ENCODE results near the gene SPATC1L. TPM values are rescaled to one million over a fixed set of nuclear protein-coding genes. Genes with fewer than 3 reads are reported as not detected.

SPATC1L gene
- total RNA-seq, 2 experiments from 2014 or later, result 23.2 to 24.2 TPM

DNA sequence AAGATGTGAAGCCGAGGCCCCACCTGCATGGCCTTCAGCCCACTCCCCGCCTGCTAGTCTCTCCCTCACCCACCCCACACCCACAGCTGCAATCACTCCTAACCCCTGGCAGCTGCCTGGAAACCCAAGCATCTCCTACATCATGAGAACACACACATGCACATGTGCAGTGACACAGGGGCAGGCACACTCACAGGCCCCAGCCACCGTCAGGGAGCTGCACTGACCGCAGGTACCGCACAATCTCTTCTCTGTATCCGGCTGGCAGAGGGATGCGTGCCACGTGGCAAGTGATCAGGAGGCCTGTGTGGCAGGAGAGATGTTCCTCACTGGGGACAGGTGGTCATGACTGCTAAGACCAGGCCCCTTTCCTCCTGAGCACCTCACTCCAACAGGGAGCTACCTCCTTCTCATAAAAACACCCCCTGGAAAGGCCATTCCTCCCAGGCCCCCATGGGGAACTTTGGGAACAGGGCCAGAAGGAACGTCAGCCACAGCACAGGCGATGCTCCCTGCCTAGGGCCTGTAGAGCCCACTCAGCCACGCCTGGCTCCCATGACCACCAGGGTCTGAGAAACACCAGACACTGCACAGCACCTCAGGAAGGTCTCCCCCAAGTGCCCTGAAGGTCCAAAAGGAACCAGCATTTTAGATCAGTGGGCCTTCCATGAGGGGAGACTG is 38.3 kb upstream of the SPATC1L start:
- H3K27ac Mint-ChIP-seq, result no peak overlapping the region
- TF ChIP-seq, protein P1, sequence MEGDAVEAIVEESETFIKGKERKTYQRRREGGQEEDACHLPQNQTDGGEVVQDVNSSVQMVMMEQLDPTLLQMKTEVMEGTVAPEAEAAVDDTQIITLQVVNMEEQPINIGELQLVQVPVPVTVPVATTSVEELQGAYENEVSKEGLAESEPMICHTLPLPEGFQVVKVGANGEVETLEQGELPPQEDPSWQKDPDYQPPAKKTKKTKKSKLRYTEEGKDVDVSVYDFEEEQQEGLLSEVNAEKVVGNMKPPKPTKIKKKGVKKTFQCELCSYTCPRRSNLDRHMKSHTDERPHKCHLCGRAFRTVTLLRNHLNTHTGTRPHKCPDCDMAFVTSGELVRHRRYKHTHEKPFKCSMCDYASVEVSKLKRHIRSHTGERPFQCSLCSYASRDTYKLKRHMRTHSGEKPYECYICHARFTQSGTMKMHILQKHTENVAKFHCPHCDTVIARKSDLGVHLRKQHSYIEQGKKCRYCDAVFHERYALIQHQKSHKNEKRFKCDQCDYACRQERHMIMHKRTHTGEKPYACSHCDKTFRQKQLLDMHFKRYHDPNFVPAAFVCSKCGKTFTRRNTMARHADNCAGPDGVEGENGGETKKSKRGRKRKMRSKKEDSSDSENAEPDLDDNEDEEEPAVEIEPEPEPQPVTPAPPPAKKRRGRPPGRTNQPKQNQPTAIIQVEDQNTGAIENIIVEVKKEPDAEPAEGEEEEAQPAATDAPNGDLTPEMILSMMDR (IDR thresholded peaks at IDR 0.05), result no peak
- no peak overlapping the region for H3K4me3 Mint-ChIP-seq
- no peak for ATAC-seq
- ChIA-PET POLR2A (no interaction called here), CTCF (no interaction called here)
- no peaks in the 10 kb centered on the region for H3K27me3 Mint-ChIP-seq
- H3K36me3 Mint-ChIP-seq (ENCODE audit: low read depth), result no peaks in the 10 kb centered on the region
- DNase-seq, result no peak
- H3K9me3 Mint-ChIP-seq, result no peaks in the 10 kb centered on the region
- intact Hi-C loops (cut with micrococcal nuclease), result no loop called here
- peaks cover 18% of the 10 kb centered on the region for H3K4me1 Mint-ChIP-seq (ENCODE audit: low read depth)

DNA sequence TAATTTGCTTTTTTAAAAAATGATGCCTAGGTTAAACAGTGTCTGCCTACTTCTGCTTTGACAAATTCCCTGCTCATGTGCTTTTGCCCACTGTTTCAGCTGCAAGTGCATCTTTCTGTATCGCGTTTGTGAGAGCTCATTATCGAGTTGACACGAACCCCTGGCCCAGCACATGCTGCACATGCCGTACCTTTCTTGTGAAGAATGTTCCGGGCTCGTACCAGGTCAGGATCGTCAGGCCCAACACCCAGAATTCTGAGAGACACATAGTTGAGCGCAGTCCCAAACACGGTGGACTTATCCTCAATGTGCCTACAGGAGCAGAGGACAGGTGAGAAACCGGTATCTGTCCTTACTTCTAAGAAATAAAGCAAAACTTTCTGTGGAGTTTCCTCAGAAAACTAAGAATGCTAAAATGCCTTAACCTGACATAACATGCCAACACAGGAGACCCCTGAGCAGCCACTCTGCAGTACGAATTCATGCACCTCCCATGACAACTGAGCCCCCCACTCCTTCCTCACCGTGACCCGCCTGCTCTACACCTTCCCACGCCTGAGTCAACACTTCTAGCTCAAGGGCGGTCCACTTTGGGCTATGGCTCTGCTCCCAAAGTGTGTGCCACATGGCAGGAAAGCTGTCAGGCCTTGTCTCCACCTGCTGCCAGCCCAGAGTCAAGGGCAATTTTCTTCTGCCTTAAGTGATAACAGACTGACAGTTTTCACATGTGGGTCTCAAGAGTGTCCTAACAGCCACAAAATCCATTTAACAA is 37.6 kb upstream of the SPATC1L start:
- ChIA-PET POLR2A (interaction anchor here (0.6 kb wide), 1 partner anchor 79 kb away, joined by 3 read pairs; no protein-coding TSS in a partner anchor), CTCF (no interaction called here)
- Mint-ChIP-seq H3K27ac (no peak overlapping the region), H3K36me3 (ENCODE audit: low read depth) (no peaks in the 10 kb centered on the region), H3K9me3 (no peaks in the 10 kb centered on the region), H3K27me3 (no peaks in the 10 kb centered on the region), H3K4me3 (no peak overlapping the region), H3K4me1 (ENCODE audit: low read depth) (peaks cover 10% of the 10 kb centered on the region)
- ATAC-seq, result no peak
- intact Hi-C loops (cut with micrococcal nuclease), result no loop called here
- no peak for DNase-seq
- TF ChIP-seq, protein P1 (IDR thresholded peaks at IDR 0.05), result no peak

GRCh38 chr21:46220847-46221246 is 36.6 kb upstream of the SPATC1L start:
- no peaks in the 10 kb centered on the region for H3K36me3 Mint-ChIP-seq (ENCODE audit: low read depth)
- TF ChIP-seq, protein P1 (IDR thresholded peaks at IDR 0.05), result no peak
- H3K4me3 Mint-ChIP-seq, result no peak overlapping the region
- ChIA-PET POLR2A (no interaction called here), CTCF (no interaction called here)
- peaks cover 3% of the 10 kb centered on the region for H3K4me1 Mint-ChIP-seq (ENCODE audit: low read depth)
- intact Hi-C loops (cut with micrococcal nuclease), result no loop called here
- DNase-seq, result no peak
- H3K27me3 Mint-ChIP-seq, result no peaks in the 10 kb centered on the region
- no peaks in the 10 kb centered on the region for H3K9me3 Mint-ChIP-seq
- no peak overlapping the region for H3K27ac Mint-ChIP-seq
- no peak for ATAC-seq

GRCh38 chr21:46220275-46220810 is 36.1 kb upstream of the SPATC1L start:
- TF ChIP-seq, protein P1 (IDR thresholded peaks at IDR 0.05), result no peak
- H3K4me3 Mint-ChIP-seq, result no peak overlapping the region
- intact Hi-C loops (cut with micrococcal nuclease), result no loop called here
- no peak for ATAC-seq
- ChIA-PET CTCF (no interaction called here), POLR2A (interaction anchor here (1.5 kb wide), 1 partner anchor 9 kb away, joined by 3 read pairs; the partner anchor contains the start of gene LSS)
- no peak for DNase-seq
- no peaks in the 10 kb centered on the region for H3K4me1 Mint-ChIP-seq (ENCODE audit: low read depth)
- H3K36me3 Mint-ChIP-seq (ENCODE audit: low read depth), result no peaks in the 10 kb centered on the region
- no peak overlapping the region for H3K27ac Mint-ChIP-seq
- no peaks in the 10 kb centered on the region for H3K9me3 Mint-ChIP-seq
- no peaks in the 10 kb centered on the region for H3K27me3 Mint-ChIP-seq

All from activated CD8-positive, alpha-beta T cell treated with anti-CD3 and anti-CD28 coated beads for 36 hours (primary cell).